Esophagus squamous epithelium (tissue), 5 donors: ENCODE measurements around the gene TFF3. TPM values are rescaled to one million over a fixed set of nuclear protein-coding genes. Genes with fewer than 3 reads are reported as not detected.

Experiments
- DNase-seq: peaks from one replicate; lab custom pipeline; 2025; lab: John Stamatoyannopoulos, UW
- H3K27ac ChIP-seq, 4 donors: fragments of 200-600 bp; sonication (generic); one replicate each; pipeline ENCODE4 v1.5.1; 2016 to 2019; ENCODE audit warnings: mild to moderate bottlenecking in 1 of 4
- H3K27me3 ChIP-seq, 4 donors: fragments of 200-600 bp; sonication (generic); 1 replicate in 3 of 4; 2 replicates in 1 of 4; pipeline versions ENCODE4 v1.5.1 to v1.6.0; 2017 to 2021; ENCODE audit warnings: antibody characterized with exemption in 1 of 4
- H3K36me3 ChIP-seq, 3 donors: fragments of 200-600 bp; sonication (generic); one replicate each; pipeline ENCODE4 v1.5.1; 2016 to 2019
- H3K4me1 ChIP-seq, 3 donors: fragments of 200-600 bp; sonication (generic); one replicate each; pipeline ENCODE4 v1.5.1; 2017 to 2019
- H3K4me3 ChIP-seq, 4 donors: fragments of 200-600 bp; sonication (generic); 1 replicate in 3 of 4; 2 replicates in 1 of 4; pipeline ENCODE4 v1.5.1; 2016 to 2019; ENCODE audit warnings: mild to moderate bottlenecking in 2 of 4, moderate library complexity in 1 of 4
- H3K9me3 ChIP-seq, 3 donors: fragments of 200-600 bp; sonication (generic); one replicate each; pipeline ENCODE4 v1.5.1; 2016 to 2019
- CTCF ChIP-seq, 6 experiments: fragments of 450-650 bp in 4 of 6; fragments of 200-600 bp in 2 of 6; sonication (generic) in 2 of 6; IDR thresholded peaks; one replicate each; pipeline ENCODE4 v1.5.1; 2016 to 2019; ENCODE audit warnings: antibody characterized with exemption in 6 of 6, mild to moderate bottlenecking in 4 of 6, moderate library complexity in 4 of 6
- POLR2A ChIP-seq, 4 donors: fragments of 450-650 bp; IDR thresholded peaks; one replicate each; pipeline ENCODE4 v1.6.1; 2017; ENCODE audit warnings: antibody characterized with exemption in 4 of 4, mild to moderate bottlenecking in 4 of 4, moderate library complexity in 3 of 4
- WGBS, 2 donors: methylation state at CpG; one replicate each; pipeline ENCODE4 v1.1.5; 2018; 5-methylcytosine and 5-hydroxymethylcytosine counted together
- intact Hi-C: fragments of 100-400 bp; cut with DNase I; formaldehyde crosslinking; loops from one replicate; pipeline ENCODE4 v1.15.0; 2022
- total RNA-seq, 4 donors: library from RNA; depleted of rRNA; stranded (reverse); fragments of >200 nt; gene quantifications; one replicate each; pipeline ENCODE4 v1.1.0, GENCODE V29; 2016
- donor health status: DM: yes; HTN: yes; CAD: no.

TFF3 gene
- total RNA-seq, 4 donors from 2014 or later = 1.4 to 15.1 (median 7.2) TPM; not detected in 1

GRCh38 chr21:42314616-42315295 lies 453 bp downstream of the TFF3 start:
- 66 to 81% methylated on average over 3 to 4 of the region's 6 CpGs for WGBS, 2 donors
- Histone ChIP-seq H3K27ac (no peak overlapping the region), H3K9me3 (no peaks in the 10 kb centered on the region), H3K4me3 (peak overlapping the region in 1 of 4 donors; percentile 21), H3K27me3 (peaks cover 0 to 33% (median 0%) of the 10 kb centered on the region in 4 donors), H3K4me1 (peaks cover 3 to 13% (median 3%) of the 10 kb centered on the region in 3 donors), H3K36me3 (no peaks in the 10 kb centered on the region)
- intact Hi-C loops = no loop called here
- TF ChIP-seq POLR2A (IDR thresholded peaks at IDR 0.05) (no peak), CTCF (IDR thresholded peaks at IDR 0.05) (no peak)
- no peak for DNase-seq

- no peak for DNase-seq
- no peaks in the 10 kb centered on the region for H3K9me3 ChIP-seq
- H3K4me3 ChIP-seq = peak overlapping the region in 1 of 4 donors; percentile 7
- TF ChIP-seq CTCF (IDR thresholded peaks at IDR 0.05) (no peak), POLR2A (IDR thresholded peaks at IDR 0.05) (no peak)
- intact Hi-C loops = no loop called here
- no peaks in the 10 kb centered on the region for H3K36me3 ChIP-seq
- peaks cover 6 to 19% (median 7%) of the 10 kb centered on the region in 3 donors for H3K4me1 ChIP-seq
- H3K27me3 ChIP-seq = peaks cover 0 to 40% (median 0%) of the 10 kb centered on the region in 4 donors
- WGBS, 2 donors = 60 to 68% methylated on average over 6 to 9 of the region's 13 CpGs
- no peak overlapping the region for H3K27ac ChIP-seq
These were observed 1.7 kb downstream of the TFF3 start for GRCh38 chr21:42313501-42313969.

- DNase-seq = no peak
- Histone ChIP-seq H3K4me1 (peaks cover 6 to 19% (median 7%) of the 10 kb centered on the region in 3 donors), H3K36me3 (no peaks in the 10 kb centered on the region), H3K27me3 (peaks cover 0 to 42% (median 0%) of the 10 kb centered on the region in 4 donors), H3K4me3 (no peak overlapping the region), H3K27ac (no peak overlapping the region), H3K9me3 (no peaks in the 10 kb centered on the region)
- WGBS, 2 donors = 94 to 100% methylated on average over 1 to 10 of the region's 16 CpGs
- intact Hi-C loops = no loop called here
- TF ChIP-seq CTCF (IDR thresholded peaks at IDR 0.05) = no peak
- no peak for TF ChIP-seq POLR2A (IDR thresholded peaks at IDR 0.05)
These were observed 2.5 kb downstream of the TFF3 start for GRCh38 chr21:42312626-42313104.

- TF ChIP-seq POLR2A (IDR thresholded peaks at IDR 0.05) = no peak
- TF ChIP-seq CTCF (IDR thresholded peaks at IDR 0.05) = no peak
- no peak for DNase-seq
- peaks cover 0 to 48% (median 0%) of the 10 kb centered on the region in 4 donors for H3K27me3 ChIP-seq
- H3K4me1 ChIP-seq = peaks cover 6 to 19% (median 7%) of the 10 kb centered on the region in 3 donors
- no peaks in the 10 kb centered on the region for H3K36me3 ChIP-seq
- no peak overlapping the region for H3K4me3 ChIP-seq
- intact Hi-C loops = no loop called here
- no peak overlapping the region for H3K27ac ChIP-seq
- 78 to 79% methylated on average over 4 to 12 of the region's 21 CpGs for WGBS, 2 donors
- no peaks in the 10 kb centered on the region for H3K9me3 ChIP-seq
These were observed 3.2 kb downstream of the TFF3 start for GRCh38 chr21:42311816-42312625.
